Panc1 (cell line): Measurements from ENCODE around the gene GPC6.

Source experiments
- POLR2AphosphoS5 ChIP-seq: IDR thresholded peaks from 2 replicates; pipeline ENCODE4 v1.6.1; 2012; ENCODE audit warnings: mild to moderate bottlenecking, low read depth, low read length, moderate library complexity
- TCF7L2 ChIP-seq: IDR thresholded peaks from 2 replicates; pipeline ENCODE4 v1.6.1; 2011; ENCODE audit warnings: mild to moderate bottlenecking, low read depth, low read length, inconsistent platforms
- TF ChIP-seq, protein P1 (sequence below): fragments of 450-650 bp; IDR thresholded peaks from 2 replicates; pipeline ENCODE4 v1.5.1; 2017; ENCODE audit warnings: mild to moderate bottlenecking

DNA sequence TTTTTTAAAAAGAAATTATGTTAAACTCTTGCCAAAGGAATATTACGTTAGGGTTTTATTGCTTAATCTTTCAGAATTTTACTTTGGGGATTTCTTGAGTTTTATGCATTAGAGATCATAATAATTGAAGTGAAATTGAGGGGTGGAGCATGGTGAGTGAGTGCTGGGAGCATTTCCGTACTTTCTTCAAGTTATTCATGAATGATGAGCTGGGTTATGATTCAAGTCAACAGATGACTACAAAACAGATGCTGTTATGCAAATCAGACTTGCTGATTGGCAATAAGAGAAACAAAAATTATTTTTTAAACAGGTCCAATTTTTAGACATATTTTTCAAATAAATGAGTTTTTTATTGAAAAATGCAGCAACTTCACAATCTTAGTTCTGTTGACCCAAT lies 748.6 kb downstream of the GPC6 start:
- TF ChIP-seq, protein P1, sequence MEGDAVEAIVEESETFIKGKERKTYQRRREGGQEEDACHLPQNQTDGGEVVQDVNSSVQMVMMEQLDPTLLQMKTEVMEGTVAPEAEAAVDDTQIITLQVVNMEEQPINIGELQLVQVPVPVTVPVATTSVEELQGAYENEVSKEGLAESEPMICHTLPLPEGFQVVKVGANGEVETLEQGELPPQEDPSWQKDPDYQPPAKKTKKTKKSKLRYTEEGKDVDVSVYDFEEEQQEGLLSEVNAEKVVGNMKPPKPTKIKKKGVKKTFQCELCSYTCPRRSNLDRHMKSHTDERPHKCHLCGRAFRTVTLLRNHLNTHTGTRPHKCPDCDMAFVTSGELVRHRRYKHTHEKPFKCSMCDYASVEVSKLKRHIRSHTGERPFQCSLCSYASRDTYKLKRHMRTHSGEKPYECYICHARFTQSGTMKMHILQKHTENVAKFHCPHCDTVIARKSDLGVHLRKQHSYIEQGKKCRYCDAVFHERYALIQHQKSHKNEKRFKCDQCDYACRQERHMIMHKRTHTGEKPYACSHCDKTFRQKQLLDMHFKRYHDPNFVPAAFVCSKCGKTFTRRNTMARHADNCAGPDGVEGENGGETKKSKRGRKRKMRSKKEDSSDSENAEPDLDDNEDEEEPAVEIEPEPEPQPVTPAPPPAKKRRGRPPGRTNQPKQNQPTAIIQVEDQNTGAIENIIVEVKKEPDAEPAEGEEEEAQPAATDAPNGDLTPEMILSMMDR, result no peak
- no peak for TF ChIP-seq POLR2AphosphoS5
- TF ChIP-seq TCF7L2, result no peak
